GM12878 (cell line): ENCODE results near the gene VPS54.

Source experiments
- BACH1 ChIP-seq: fragments of 450-650 bp; IDR thresholded peaks from 2 replicates; pipeline ENCODE4 v1.6.1; 2017; ENCODE audit warnings: mild to moderate bottlenecking, borderline replicate concordance
- BCL11A ChIP-seq: IDR thresholded peaks from 2 replicates; pipeline ENCODE4 v1.6.1; 2011; ENCODE audit warnings: low read depth, low read length
- CTCF ChIP-seq, 3 experiments: IDR thresholded peaks in 2 of 3; conservative IDR thresholded peaks in 1 of 3; 2 replicates each; pipeline ENCODE4 v1.5.1; 2011; ENCODE audit warnings: low read depth in 3 of 3, low read length in 3 of 3, mild to moderate bottlenecking in 3 of 3, control low read depth in 2 of 3, moderate library complexity in 2 of 3, inconsistent platforms in 1 of 3, mixed read lengths in 1 of 3; ENCODE audit not compliant: control insufficient read depth in 2 of 3, insufficient read depth in 1 of 3; ENCODE audit errors: extremely low read depth in 1 of 3
- JUND ChIP-seq: IDR thresholded peaks from 2 replicates; pipeline ENCODE4 v1.6.1; 2012; ENCODE audit warnings: low read depth, mild to moderate bottlenecking, low read length, improper control_type of control experiment, moderate library complexity
- MAX ChIP-seq: IDR thresholded peaks from 2 replicates; pipeline ENCODE4 v1.6.1; 2012; ENCODE audit warnings: low read depth, low read length, improper control_type of control experiment
- MXI1 ChIP-seq: fragments of 150-350 bp; IDR thresholded peaks from 2 replicates; pipeline ENCODE4 v1.6.1; 2011; ENCODE audit warnings: low read depth, mild to moderate bottlenecking, inconsistent platforms, low read length, improper control_type of control experiment
- POLR2A ChIP-seq: IDR thresholded peaks from 2 replicates; pipeline ENCODE4 v1.6.1; 2011; ENCODE audit warnings: low read depth, mild to moderate bottlenecking, low read length
- RB1 ChIP-seq: fragments of 450-650 bp; formaldehyde crosslinking; IDR thresholded peaks from 2 replicates; pipeline ENCODE4 v1.6.1; 2017; ENCODE audit warnings: mild to moderate bottlenecking, borderline replicate concordance
- SIN3A ChIP-seq: IDR thresholded peaks from 2 replicates; pipeline ENCODE4 v1.6.1; 2012; ENCODE audit warnings: low read depth, low read length, improper control_type of control experiment
- ZBTB40 ChIP-seq: fragments of 450-650 bp; IDR thresholded peaks from 2 replicates; pipeline ENCODE4 v1.6.1; 2016; ENCODE audit warnings: mild to moderate bottlenecking, moderate library complexity, borderline replicate concordance
- ZNF384 ChIP-seq: IDR thresholded peaks from 2 replicates; pipeline ENCODE4 v1.6.1; 2012; ENCODE audit warnings: low read depth, mild to moderate bottlenecking, low read length, improper control_type of control experiment, borderline replicate concordance

- no peak for TF ChIP-seq ZNF384
- TF ChIP-seq RB1 = no peak
- TF ChIP-seq ZBTB40 = no peak
- TF ChIP-seq POLR2A = no peak
- TF ChIP-seq BCL11A = no peak
- TF ChIP-seq JUND = no peak
- TF ChIP-seq BACH1 = no peak
- no peak for TF ChIP-seq CTCF (IDR thresholded peaks at IDR 0.05 in 2 of 3, conservative IDR thresholded peaks at IDR 0.05 in 1 of 3; ENCODE audit: control insufficient read depth in 2 of 3, extremely low read depth in 1 of 3, insufficient read depth in 1 of 3, low read depth in 3 of 3, low read length in 3 of 3)
- no peak for TF ChIP-seq SIN3A
- no peak for TF ChIP-seq MXI1
- TF ChIP-seq MAX = no peak
Observed at GRCh38 chr2:64015898-64016297, 3.3 kb downstream of the VPS54 start.
